Effector memory CD8-positive, alpha-beta T cell (primary cell): ENCODE data around the gene FAIM.
"Not testable (repeated sequence)": the region's sequence is repeated elsewhere in the genome, so short reads cannot be mapped to it uniquely, and the experiment has no call there.

ENCODE experiments used
- ATAC-seq: fragments of 150-1000 bp; cut with Tn5 transposase; replicated peaks from 2 replicates; pipeline ENCODE4 v1.10.0; 2021; ENCODE audit warnings: mild to moderate bottlenecking, moderate library complexity
- DNase-seq, 3 experiments: peaks; one replicate each; pipeline ENCODE4 v3.0.0; 2021
- H3K27ac Mint-ChIP-seq, 2 donors: one replicate each; pipeline ENCODE4 v1.8.0; 2022; ENCODE audit warnings: mild to moderate bottlenecking in 2 of 2, mixed read lengths in 2 of 2, moderate library complexity in 2 of 2
- H3K27me3 Mint-ChIP-seq, 2 donors: one replicate each; pipeline ENCODE4 v1.8.0; 2022; ENCODE audit warnings: mixed read lengths in 2 of 2
- H3K36me3 Mint-ChIP-seq: one replicate; pipeline ENCODE4 v1.8.0; 2022; ENCODE audit warnings: mild to moderate bottlenecking, moderate library complexity, mixed read lengths; ENCODE audit not compliant: insufficient read depth
- H3K4me1 Mint-ChIP-seq, 2 donors: one replicate each; pipeline ENCODE4 v1.8.0; 2022; ENCODE audit warnings: low read depth in 2 of 2, mixed read lengths in 2 of 2
- H3K4me3 Mint-ChIP-seq, 2 donors: one replicate each; pipeline ENCODE4 v1.8.0; 2022; ENCODE audit warnings: mild to moderate bottlenecking in 2 of 2, mixed read lengths in 2 of 2, moderate library complexity in 2 of 2
- H3K9me3 Mint-ChIP-seq, 2 donors: one replicate each; pipeline ENCODE4 v1.8.0; 2022; ENCODE audit warnings: mixed read lengths in 2 of 2

FAIM gene

DNA sequence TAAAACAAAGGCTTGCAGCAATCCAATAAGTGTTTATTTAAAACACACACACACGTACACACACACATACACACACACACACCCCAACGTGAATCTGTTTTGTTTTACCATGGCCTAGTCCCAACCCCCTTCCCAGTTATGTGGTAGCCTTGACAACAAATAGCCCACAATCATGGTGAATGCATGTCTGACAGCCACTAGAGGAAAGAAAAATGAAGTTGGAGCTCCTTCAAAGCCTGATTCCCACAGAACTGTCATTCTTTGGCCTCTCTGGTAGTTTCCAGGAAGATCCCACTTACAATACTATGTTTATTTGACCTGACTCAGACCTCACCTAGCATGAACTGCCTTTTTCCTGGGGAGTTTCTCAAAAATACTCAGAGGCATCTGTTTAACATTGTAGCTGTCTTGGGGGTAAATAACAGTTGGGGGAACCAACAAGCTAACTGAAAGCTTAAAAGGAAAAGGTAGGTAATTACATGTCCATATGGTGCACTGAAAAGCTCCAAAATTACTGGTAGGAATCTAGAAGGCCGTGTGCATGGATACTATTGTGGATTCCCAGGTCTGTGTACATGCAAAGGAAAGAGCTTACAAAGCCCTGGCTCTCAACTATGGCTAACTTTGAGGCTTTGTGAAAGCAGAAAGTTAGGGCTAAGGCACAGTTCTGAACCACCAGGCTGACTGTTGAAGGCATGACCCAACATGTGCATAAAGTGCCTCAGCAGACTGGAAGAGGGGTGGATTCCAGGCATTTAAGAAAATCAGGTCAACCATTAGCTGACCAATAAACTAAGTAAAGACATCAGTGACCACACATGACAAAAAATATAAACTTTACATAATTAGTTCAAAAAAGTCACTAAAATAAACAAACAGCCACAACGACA lies 65.3 kb downstream of the FAIM start:
- DNase-seq (no peak), ATAC-seq (no peak)
- Mint-ChIP-seq H3K4me3 (no peak overlapping the region), H3K4me1 (no peaks in the 10 kb centered on the region), H3K36me3 (peaks cover 13% of the 10 kb centered on the region), H3K9me3 (peaks cover 3 to 12% of the 10 kb centered on the region in 2 donors), H3K27me3 (no peaks in the 10 kb centered on the region), H3K27ac (no peak overlapping the region)

DNA sequence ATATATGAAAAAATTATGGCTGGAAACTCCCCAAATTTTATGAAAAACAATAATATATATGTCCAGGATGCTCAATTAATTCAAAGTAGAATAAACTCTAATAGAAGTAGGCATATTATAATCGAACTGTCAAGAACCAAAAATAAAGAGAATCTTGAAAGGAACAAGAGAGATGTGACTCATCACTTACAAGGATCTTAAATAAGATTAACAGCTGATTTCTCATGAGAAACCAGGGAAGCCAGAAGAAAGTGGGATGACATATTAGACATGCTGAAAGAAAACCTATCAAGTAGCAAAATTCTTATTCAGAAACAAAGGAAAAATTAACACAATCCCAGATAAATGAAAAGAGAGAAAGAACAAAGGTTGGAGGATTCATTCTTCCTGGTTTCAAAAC lies 66.8 kb downstream of the FAIM start:
- no peaks in the 10 kb centered on the region for H3K4me1 Mint-ChIP-seq

DNA sequence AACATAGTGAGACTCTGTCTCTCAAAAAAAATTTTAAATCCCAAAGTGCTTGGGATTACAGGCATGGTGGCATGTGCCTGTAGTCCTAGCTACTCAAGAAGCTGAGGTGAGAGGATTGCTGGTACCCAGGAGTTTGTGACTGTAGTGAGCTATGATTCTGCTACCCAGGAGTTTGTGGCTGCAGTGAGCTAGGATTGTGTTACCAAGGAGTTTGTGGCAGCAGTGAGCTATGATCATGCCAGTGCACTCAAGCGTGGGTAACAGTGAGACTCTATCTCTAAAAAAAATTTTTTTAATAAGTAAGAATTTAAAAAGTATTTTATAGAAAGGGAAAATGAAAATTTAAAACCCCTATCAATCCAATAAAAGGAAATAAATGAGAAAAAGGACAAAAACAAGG lies 69.5 kb downstream of the FAIM start:
- no peaks in the 10 kb centered on the region for H3K27me3 Mint-ChIP-seq
- no peak for DNase-seq
- no peak overlapping the region for H3K4me3 Mint-ChIP-seq
- H3K36me3 Mint-ChIP-seq = peaks cover 30% of the 10 kb centered on the region
- peaks cover 3 to 12% of the 10 kb centered on the region in 2 donors for H3K9me3 Mint-ChIP-seq
- no peaks in the 10 kb centered on the region for H3K4me1 Mint-ChIP-seq
- H3K27ac Mint-ChIP-seq = no peak overlapping the region
- ATAC-seq = no peak

More for the DNA sequence above, 66.8 kb downstream of the FAIM start:
- H3K4me3 Mint-ChIP-seq = no peak overlapping the region
- H3K27ac Mint-ChIP-seq = no peak overlapping the region
- peaks cover 20% of the 10 kb centered on the region for H3K36me3 Mint-ChIP-seq
- H3K27me3 Mint-ChIP-seq = no peaks in the 10 kb centered on the region
- DNase-seq (no peak), ATAC-seq (no peak)
- peaks cover 3 to 12% of the 10 kb centered on the region in 2 donors for H3K9me3 Mint-ChIP-seq

DNA sequence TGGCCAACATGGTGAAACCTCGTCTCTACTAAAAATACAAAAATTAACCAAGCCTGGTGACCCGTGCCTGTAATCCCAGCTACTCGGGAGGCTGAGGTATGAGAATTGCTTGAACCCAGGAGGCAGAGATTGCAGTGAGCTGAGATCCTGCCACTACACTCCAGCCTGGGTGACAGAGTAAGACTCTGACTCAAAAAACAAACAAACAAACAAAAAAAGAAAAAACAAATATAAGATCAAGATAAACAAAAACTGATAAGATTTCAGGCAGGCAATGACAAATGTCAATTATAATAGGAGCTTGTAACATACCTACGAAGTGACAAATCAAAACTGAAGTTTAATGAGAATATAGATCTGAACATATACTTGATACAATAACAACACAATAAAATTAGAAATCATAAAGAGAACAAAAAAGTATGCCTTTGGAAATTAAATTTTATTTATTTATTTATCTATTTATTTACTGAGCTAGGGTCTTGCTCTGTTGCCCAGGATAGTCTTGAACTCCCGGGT lies 70.4 kb downstream of the FAIM start:
- no peak overlapping the region for H3K27ac Mint-ChIP-seq
- no peaks in the 10 kb centered on the region for H3K4me1 Mint-ChIP-seq
- no peaks in the 10 kb centered on the region for H3K27me3 Mint-ChIP-seq
- peaks cover 3 to 12% of the 10 kb centered on the region in 2 donors for H3K9me3 Mint-ChIP-seq
- peaks cover 33% of the 10 kb centered on the region for H3K36me3 Mint-ChIP-seq
- no peak overlapping the region for H3K4me3 Mint-ChIP-seq
- no peak for DNase-seq
- no peak for ATAC-seq

DNA sequence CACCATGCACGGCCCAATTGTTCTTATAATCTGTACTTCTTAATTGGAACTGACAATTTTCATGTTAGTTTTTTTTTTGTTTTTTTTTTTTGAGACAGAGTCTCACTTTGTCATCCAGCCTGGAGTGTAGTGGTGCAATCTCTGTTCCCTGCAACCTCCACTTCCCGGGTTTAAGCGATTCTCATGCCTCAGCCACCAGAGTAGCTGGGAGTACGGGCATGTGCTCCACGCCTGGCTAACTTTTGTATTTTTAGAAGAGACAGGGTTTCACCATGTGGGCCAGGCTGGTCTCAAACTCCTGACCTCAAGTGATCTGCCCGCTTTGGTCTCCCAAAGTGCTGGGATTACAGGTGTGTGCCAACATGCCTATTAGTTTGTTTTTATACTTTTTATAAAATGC lies 72.4 kb downstream of the FAIM start:
- DNase-seq, H3K4me1 Mint-ChIP-seq, ATAC-seq, H3K4me3 Mint-ChIP-seq, H3K27me3 Mint-ChIP-seq, H3K9me3 Mint-ChIP-seq: not testable (repeated sequence)
- peaks cover 25% of the 10 kb centered on the region for H3K36me3 Mint-ChIP-seq
- peak overlapping the region in 1 of 2 donors; percentile 57 for H3K27ac Mint-ChIP-seq

DNA sequence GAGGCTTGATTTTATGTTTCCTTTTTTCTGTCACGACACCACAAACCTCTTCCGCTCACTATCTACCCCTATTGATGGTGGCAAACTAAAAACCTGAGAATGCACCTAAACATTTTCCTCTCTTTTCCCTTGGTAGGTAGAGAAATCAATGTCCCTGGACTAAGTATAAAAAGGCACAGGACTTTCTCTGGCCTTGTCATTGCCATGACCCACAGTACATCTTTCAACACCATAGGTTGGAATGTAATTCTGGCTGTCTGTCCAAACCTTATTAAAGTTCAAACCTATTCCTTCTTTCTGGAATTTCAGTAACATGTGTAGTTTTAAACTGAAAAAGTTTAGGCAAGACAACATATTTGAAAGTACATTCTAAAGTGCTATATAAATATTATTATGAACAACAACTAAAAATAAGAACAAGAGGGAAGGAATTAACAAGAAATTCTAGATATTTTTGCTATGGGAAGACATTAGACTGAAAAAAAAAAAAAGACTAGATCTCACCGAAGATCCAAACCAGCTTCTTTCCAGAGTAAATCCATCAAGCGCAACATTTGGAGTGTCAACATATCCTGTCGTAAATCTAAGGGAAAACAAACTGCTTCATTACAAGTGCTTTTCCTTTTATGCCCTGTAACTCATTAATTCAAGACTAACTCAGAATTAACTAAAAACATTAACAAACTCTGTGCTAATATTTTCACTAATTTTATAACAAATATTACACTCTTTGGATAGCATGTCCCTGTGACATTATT lies 73.1 kb downstream of the FAIM start:
- no peak for ATAC-seq
- no peaks in the 10 kb centered on the region for H3K27me3 Mint-ChIP-seq
- no peaks in the 10 kb centered on the region for H3K9me3 Mint-ChIP-seq
- H3K36me3 Mint-ChIP-seq = peaks cover 25% of the 10 kb centered on the region
- H3K4me1 Mint-ChIP-seq = peaks cover 0 to 2% of the 10 kb centered on the region in 2 donors
- DNase-seq = no peak
- H3K27ac Mint-ChIP-seq = peak overlapping the region in 1 of 2 donors; percentile 57
- no peak overlapping the region for H3K4me3 Mint-ChIP-seq

DNA sequence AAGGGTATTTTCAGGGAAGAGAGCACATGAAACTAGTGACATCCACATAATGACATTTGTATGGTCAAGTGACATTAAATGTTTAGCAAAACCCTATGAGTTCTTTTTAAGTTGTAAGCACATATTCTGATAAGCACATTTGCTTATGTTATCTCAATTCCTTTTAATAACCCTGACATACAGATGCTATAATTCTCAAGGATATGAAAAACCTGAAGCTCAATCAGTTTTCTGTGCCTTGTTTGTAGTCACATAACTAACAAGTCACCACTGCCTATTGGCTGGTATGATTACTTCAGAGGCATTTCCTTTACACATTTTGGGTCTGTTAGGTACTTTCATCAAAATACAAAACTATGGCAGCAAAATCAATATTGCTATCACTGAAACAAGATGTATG lies 74.1 kb downstream of the FAIM start:
- DNase-seq (no peak), ATAC-seq (no peak)
- Mint-ChIP-seq H3K4me1 (peaks cover 0 to 12% of the 10 kb centered on the region in 2 donors), H3K27me3 (no peaks in the 10 kb centered on the region), H3K36me3 (peaks cover 22% of the 10 kb centered on the region), H3K27ac (no peak overlapping the region), H3K4me3 (no peak overlapping the region), H3K9me3 (no peaks in the 10 kb centered on the region)
